Measurements from ENCODE around the gene ULK2.
"Not testable (repeated sequence)": the region's sequence is repeated elsewhere in the genome, so short reads cannot be mapped to it uniquely, and the experiment has no call there.

ULK2 gene

DNA sequence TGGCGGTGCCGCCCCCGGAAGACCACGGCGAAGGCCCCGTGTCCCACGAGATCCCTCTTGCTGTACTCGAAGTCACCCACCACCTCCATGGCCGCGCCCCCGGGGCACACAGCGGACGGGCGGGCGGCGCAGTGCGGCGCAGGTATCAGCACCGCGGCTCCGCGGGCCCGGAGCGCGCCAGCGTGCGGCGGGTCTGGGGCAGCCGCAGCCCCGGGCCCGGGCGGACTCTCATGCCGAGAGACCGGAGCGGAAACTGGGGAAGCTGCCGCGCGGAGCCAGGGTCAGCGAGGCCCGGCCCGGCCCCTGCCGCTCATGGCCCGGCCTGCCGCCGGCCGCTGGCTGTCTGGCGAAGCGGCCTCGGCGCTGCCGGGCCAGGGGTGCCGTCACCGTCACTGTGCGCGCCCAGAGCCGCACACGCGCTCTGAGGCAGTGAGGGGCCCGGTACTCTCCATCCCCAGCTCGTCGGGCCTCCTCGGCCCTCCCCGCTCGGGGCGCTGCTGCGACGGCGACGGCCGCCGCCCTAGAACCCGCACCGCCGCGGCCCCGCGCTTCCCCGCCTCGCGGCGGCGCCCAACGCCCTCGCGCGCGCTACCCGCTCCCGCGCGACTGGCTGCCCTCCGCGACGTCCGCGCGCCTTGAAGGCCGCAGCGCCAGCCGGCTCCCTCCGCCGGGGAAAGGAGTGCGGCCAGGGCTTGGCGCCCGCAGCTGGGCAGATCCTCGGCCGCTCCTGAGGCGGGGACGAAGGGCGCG is at the start of gene ULK2:
TSS of gene ULK2 (minus strand) at position 608 of the 750 bp plus-strand sequence. CDS start at position 89, 519 bp downstream.
- peak; percentile 18 for DNase-seq (ENCODE audit: low read depth)

DNA sequence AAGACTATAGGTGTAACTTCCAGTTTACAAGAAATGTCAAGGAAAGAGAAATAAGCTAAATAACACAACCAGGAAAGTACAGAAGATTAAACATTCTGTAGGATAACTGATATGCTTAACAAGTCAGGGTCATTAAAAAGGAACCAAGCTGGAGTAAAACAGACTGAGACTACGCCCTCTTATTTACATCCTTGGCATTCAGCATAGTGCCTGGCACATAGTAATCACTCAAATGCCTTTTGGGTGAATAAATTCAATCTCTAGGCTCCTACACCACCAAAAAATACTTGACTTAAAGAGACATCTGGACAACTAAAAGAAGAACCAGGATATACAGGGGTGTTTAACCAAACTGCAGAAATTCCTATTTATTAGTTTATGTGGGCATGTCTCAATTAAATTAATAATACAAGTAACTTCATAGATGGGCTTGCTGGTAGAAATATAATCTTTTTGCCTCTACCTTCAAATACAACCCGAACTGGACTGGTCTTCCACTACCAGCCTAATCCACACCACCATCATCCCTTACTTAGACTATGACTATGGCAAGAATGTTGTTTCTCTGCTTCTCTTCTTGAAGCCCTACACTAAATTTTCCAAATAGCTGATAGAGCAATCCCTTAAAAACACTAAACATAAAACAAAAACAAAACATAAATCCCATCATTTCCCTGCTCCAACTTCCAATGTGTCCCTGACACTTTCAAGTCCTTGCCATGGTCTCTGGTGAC is 47.7 kb upstream of the ULK2 start:
- DNase-seq (ENCODE audit: low read depth) = no peak

DNA sequence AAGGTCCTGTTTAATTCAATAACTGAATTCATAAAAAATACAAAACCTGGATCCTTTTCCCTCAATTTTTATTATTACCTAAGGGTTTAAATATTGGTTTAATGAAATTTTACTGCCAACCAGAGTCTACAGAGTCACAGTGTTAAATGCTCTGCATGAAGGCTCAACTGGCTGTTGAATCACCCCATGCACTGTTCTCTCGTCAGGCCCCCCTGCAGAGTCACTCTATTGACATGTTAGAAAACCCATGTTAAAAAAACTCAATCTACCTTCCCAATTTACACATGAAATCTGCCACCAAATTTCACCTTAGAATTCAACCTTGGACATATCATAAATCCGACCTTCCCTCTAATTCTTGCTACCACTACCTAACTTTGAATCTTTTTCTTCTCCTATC is 43.3 kb upstream of the ULK2 start:
- no peak for DNase-seq (ENCODE audit: low read depth)

DNA sequence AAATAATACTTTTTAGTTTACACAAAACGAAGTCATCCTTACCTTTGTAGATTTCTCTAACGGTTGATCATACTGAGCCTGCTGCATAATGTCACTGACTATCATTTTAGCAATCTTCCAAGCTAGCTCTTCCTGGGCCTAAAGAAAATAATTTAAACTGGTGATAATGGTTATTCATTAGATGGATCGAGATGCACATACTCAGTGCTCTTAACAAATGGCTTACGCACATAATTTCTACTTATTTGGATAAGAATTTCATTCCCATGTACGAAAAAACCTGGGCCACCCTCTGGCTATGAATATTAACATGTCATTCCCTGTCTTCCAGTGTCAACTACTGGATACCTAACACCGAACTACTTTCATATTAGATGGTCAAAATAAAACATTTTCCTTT is 41.4 kb upstream of the ULK2 start:
- no peak for DNase-seq (ENCODE audit: low read depth)

DNA sequence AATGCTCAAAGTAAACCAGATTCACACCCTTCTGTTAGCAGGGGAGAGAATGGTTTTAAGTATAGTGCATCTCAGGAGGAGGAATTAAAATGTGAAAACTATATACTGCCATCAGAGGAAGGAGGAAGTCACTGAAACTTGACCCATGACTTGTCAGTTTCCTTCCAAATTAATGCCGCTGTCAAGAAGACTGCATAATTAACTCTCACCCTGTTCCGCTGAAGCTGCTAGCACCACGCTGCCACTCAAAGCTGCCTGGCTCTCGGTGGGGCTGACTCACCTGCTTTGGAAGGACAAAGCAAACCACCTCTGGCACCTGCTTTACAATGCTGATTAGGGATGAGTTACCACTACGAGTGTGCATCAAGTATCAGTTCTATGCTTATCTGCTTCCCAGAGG is 37.8 kb upstream of the ULK2 start:
- no peak for DNase-seq (ENCODE audit: low read depth)

DNA sequence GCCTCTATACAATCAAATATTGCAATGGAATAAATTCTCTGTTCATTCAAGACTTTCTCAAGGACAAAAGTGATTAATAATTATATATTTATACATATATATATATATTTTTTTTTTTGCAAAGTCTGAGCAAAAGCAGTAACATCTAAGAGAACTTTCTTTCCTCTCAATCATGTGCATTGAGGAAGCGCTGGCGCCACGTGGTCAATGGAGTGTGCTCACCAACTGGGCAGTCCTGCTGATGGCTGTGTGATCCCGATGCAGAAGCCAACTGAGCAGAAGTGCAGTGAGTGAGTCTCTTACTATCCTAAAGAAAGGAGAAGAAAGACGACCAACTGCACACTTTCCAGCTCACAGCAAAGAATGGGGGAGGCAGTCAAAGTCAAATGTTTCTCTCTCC is 37.2 kb upstream of the ULK2 start:
- DNase-seq (ENCODE audit: low read depth) = no peak

DNA sequence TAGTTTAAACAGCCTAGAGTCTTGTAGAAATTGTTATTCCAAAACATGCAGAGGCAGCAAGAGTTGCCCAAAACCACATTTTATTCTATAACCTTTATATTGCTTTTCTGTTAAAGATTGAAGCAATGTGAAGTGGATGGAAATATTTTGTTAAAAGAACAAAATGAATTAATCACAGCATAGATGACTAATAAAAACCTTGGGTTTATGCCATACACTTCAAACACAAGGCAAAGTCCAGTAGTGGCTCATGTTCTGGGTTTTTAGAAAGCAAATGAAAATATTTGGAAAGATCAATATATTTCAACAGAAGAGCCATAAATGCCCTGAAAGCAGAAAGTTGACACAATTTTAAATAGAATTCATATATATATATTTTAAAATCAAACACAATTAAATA is 36.7 kb upstream of the ULK2 start:
- DNase-seq (ENCODE audit: low read depth) = no peak

DNA sequence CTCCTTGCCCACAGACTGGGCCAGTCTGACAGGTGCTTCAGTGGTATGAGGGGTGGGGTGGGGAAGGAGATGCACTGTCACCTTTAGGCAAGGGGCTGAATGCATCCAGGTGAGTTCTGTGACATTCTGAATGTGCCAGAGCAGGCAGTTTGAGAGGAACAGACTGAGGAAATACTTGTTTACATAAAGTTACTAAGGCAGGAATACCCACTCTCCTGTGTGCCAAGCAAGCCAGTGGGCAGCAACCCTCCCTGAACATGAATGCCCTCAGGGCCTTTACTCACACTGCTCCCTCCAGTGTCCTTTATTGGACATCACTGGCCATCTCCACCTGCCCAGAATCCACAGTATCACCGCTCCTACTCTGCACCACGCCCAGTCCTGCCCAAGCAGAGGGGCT is 33.1 kb upstream of the ULK2 start:
- no peak for DNase-seq (ENCODE audit: low read depth)

DNA sequence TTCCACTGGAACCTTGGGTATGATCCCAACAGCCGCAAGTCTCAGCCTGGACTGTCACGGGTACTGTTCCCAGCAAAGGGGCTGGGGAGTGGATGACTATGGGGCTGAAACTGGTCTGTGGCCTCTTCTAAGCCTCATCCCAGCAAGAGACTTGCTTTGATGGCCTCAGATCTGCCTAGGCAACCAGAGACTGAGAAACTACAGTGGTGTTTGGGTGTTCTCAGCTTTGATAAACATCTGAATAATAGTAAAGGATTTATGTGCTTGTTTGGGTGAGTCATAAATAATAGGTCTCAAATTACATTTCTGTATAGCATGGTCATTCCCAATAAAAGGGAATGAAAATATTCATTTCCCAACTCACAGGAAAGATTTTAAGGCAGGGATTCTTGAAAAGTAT is 30.2 kb upstream of the ULK2 start:
- DNase-seq (ENCODE audit: low read depth) = no peak

DNA sequence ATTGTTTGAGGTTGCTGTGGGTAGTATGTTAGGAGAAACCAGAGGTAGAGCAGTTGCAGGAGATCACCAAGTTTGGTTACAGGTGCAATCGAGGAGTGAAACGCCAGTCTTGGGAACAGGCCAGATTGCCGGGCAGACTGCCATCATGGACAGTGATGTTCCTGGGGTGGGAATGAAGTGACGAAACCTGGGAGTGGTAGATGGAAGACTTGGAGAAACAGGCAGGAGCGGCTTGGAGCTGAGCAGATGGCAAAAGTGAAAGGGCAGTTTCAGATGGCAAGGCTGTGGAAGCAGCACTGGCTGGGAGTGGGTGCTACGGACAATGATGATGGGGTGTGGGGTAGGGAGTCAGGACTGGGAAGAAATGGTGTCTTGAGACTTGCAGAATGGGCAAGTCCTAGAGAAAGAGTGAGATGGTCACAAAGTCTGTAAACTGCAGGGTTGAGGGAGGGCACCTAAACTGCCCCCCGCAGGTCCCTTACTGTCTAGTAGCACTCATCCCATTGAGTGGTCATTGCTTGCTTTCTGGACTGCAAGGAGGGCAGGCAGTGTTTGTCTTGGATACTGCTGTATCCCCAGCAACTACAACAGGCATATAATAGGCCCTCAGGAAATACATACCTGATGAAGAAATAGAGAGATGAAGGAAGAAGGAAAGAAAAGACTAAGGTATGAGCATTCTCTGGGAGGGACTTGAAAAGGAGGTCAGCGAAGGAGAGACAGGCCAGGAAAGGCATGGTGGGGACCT is 29.5 kb upstream of the ULK2 start:
- DNase-seq (ENCODE audit: low read depth) = no peak

DNA sequence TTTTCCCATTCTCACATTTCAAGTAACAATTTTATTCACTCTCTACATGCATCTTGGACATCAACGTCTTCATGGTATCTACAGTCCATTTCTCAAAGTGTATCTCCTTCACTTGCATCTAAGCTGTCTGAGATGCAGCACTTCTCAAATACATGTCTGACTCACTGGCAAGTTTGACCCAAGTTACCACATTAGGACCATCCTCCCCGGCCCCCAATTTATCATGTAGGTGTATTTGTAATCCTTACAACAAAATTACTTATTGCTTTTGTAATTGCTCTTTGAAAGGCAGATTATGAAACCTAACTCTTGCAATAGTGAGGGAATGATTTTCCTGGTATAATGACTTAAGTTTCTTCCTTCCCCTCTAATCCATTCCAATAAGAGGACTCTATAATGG is 28.9 kb upstream of the ULK2 start:
- no peak for DNase-seq (ENCODE audit: low read depth)

DNA sequence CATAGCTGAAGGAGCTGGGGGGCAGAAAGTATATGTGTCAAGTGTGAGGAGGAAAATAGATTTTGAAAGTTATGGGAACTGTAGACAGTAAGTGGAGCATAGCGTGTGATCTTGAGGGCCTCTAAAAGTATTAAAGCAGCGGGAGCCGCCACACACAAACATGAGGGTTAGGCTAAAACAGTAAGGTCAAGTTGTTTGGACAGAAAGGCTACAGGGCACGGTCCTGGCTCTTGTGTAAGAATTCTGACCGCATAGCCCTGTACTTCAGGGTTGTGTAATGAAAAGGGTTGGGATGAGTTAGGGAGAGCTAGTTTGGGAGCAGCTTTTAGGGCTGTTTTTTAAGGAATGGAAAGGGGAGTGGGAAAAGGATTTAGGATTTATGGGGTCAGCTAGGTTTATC is 22.8 kb upstream of the ULK2 start:
- not testable (repeated sequence) for DNase-seq (ENCODE audit: low read depth)

DNA sequence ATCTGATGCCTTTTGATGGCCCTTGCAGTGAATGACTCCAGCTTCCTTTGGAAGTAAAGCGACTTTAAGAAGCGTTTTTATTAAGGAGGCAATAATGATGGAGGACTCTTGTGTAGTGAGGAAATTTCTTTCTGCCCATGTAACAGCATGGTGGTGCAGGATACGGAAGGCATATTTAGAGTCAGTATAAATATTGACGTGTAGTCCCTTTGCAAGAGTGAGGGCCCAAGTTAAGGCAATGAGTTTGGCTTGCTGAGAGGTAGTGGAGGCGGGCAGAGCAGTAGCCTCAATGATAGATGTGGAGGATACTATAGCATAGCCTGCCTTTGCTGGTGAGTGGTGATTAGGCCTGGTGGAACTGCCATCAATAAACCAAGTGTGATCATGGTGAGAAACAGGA is 22.3 kb upstream of the ULK2 start:
- not testable (repeated sequence) for DNase-seq (ENCODE audit: low read depth)

DNA sequence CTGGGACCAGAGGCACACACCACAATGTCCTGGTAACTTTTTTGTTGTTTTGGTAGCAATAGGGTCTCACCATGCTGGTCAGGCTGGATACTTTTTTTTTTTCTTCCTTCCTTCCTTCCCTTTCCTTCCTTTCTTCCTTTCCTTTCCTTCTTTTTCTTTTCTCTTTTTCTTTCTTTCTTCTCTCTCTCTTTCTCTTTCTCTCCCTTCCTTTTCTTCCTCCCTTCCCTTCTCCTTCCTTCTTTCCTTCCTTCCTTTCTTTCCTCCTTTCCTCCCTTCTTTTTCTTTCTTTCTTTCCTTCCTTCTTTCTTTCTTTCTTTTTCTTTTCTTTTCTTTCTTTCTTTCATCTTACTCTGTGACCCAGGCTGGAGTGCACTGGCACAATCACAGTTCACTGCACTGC is 18.4 kb upstream of the ULK2 start:
- DNase-seq (ENCODE audit: low read depth) = no peak

DNA sequence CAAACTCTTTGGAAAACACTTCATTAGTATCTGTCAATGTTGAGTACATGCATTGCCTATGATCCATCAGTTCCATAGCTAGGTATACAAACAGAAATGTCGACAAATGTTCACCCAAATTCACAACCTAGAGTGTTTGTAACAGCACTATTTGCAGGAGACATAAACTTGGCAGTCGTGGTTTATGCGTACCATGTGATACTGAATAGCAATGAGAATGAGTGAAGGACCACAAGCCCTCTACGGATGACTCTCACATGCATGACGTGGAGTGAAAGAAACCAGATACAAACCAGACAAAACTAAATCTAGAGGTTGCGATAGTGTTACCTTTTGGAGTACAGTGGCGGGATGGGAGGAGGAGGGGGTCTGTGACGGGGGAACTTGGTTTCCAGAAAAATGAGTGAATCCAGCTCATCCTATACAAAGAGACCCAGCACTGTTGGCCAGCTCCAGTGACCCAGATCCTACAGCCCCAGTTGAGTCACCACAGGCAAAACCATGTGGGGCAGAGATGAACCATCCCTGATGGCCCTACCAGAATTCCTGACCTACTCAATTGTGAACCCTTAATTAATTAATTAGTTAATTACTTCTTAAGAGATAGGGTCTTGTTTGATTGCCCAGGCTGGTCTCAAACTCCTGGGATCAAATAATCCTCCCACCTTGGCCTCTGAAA is 15.9 kb upstream of the ULK2 start:
- DNase-seq (ENCODE audit: low read depth) = no peak

DNA sequence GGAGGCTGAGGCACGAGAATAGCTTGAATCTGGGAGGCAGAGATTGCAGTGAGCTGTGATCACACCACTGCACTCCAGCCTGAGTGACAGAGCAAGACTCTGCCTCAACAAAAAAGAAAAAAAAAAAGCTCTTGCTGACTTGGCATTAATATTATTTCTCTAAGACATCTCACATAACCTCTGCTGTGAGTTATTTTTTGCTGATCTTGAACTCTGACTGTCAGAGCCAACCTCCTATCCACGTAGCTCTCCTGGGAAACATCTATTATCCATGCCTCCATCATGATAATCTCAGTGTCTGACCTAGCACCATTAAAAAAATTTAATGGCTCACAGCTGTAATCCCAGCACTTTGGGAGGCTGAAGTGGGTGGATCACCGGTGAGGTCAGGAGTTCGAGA is 12.7 kb upstream of the ULK2 start:
- DNase-seq (ENCODE audit: low read depth) = no peak

DNA sequence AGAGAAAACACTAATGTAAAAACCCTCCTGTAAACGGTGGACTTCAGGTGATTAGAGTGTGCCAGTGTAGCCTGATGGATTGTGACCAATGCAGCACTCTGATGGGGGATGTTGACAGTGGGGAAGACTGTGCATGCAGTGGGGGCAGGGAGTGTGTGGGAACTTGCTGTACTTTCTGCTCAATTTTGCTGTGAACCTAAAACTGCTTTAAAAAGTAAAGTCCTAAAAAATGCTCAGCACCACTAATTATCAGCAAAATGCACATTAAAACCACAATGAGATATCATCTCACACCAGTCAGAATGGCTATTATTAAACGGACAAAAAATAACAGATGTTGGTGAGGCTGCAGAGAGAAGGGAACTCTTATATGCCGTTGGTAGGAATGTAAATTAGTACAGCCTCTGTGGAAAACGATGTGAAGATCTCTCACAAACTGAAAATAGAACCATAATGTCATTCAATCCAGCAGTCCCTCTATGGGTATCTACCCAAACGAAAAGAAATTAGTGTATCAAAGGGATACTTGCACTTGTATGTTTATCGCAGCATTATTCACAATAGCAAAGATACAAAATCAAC is 9.7 kb upstream of the ULK2 start:
- DNase-seq (ENCODE audit: low read depth) = no peak

DNA sequence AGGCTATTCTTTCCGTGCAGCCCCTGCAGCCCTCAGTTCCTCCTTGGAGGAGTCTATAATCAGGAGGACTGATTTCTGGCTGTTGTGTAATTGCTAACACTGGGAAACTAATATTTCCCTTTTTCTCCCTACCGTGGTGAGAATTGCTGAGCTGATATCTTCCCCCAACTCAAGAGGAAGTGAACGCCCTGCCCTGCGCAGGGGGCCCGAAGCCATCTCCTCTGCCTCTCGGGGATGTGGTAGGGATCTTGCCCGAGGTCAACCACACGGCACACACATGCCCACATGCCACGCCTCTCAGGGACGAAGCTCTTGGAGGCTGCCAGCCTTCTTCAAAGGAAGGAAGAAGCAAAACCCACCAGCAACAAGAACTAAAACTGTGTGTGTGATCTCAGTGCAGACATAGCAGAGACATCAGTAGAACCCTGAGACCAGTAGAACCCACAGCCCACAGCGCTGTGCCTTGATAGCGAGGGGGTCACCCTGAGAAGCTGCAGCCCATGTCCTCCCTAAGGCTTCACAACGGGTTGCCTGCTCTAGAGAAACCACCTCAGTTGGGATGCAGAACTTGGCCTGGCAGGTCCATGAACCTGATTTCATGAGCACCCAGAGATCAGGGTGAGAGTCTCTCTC is 8.9 kb upstream of the ULK2 start:
- no peak for DNase-seq (ENCODE audit: low read depth)

DNA sequence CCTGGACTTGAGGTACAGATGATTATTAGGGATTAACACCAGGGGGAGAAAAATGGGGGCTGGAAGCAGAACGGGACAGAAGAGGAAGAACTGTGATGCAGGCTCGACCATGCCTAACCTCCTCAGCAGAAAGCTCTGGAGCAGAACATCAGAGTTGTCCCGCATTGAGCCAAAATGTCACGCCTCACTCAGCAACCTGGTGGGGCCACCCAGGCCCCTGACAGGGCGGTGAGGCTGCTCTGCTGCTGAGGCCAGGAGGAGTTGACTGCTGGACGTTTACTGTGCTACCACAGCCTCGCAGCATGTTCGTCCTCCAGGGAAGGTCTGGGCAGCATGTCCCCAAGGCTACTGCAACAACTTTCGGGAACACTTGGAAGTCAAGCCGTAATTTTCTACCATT is 6.5 kb upstream of the ULK2 start:
- DNase-seq (ENCODE audit: low read depth) = no peak

DNA sequence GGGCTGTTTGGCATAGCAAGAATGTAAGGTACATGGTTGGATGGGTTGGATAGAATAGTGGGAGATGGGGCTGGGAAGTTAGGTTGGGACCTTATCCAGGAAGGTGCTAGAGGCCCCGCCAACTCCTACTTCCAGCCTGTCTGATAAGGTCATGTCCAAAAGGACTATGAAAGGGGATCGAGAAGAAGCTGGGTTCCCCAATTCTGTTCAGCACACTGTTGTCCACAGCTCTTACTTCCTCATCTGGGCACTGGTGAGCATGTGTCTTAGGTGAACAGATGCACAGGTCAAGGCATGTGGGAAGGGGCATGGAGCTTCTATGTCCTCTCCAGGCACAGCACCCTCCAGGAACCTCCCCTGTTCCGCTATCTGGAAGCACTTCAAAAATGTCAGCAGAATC is 5.6 kb upstream of the ULK2 start:
- no peak for DNase-seq (ENCODE audit: low read depth)

DNA sequence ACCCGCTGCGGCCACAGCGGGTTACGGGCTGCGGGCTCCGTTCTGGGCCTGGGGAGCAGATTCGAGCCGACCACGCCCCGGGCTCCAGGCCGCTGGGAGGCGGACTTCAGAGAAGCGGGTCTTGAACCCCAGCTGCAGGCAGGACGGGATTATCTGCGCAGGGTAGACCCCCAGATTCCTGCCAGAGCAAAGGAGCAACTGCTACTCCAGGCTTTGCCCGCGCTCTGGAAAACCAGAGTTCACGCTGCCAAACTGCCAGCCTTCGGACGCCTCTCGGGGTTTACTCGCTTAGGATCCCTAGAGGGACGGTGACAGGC is 301 bp upstream of the ULK2 start:
- no peak for DNase-seq (ENCODE audit: low read depth)

DNA sequence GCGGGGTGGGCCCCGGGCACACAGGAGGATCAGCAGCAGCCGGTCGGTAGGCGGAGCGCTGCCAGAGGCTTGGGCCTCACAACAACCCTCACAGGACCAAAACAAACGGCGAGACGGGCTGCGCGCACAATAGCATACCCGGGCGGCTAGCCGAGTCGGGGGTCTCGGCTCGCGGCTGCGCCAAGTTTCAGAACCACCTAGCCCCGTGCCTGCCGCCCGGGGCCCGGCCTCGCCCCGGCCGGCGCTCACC is 732 bp downstream of the ULK2 start:
- DNase-seq (ENCODE audit: low read depth) = peak; percentile 35

Measured in stimulated activated CD8-positive, alpha-beta memory T cell treated with anti-CD3 and anti-CD28 coated beads, Interleukin-4, amount 100 ng/mL, for 24 hours (primary cell).